GM23248 (cell line): ENCODE results near the gene WDR6.

Experiments
- EZH2 ChIP-seq: fragments of 200-600 bp; sonication (generic); IDR thresholded peaks from 2 replicates; pipeline ENCODE4 v1.6.1; 2018; ENCODE audit warnings: antibody characterized with exemption, mild to moderate bottlenecking; ENCODE audit not compliant: insufficient read depth, poor library complexity, severe bottlenecking
- EZH2phosphoT487 ChIP-seq: fragments of 200-600 bp; sonication (generic); IDR thresholded peaks from 2 replicates; pipeline ENCODE4 v1.6.1; 2018; ENCODE audit warnings: antibody characterized with exemption, moderate library complexity, mild to moderate bottlenecking, low read depth; ENCODE audit not compliant: insufficient read depth

DNA sequence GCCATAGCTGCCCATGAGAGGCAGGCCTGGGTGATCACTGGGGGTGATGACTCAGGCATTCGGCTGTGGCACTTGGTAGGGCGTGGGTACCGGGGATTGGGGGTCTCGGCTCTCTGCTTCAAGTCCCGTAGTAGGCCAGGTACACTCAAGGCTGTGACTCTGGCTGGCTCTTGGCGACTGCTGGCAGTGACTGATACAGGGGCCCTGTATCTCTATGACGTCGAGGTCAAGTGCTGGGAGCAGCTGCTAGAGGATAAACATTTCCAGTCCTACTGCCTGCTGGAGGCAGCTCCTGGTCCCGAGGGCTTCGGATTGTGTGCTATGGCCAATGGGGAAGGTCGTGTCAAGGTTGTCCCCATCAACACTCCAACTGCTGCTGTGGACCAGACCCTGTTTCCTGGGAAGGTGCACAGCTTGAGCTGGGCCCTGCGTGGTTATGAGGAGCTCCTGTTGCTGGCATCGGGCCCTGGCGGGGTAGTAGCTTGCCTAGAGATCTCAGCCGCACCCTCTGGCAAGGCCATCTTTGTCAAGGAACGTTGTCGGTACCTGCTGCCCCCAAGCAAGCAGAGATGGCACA lies 5.3 kb downstream of the WDR6 start:
- no peak for TF ChIP-seq EZH2
- TF ChIP-seq EZH2phosphoT487, result no peak
